ENCODE data around the gene KRT15. TPM values are rescaled to one million over a fixed set of nuclear protein-coding genes. Genes with fewer than 3 reads are reported as not detected.

Gene KRT15
- polyA plus RNA-seq, 1 donor (not counting 4 experiments of a cell fraction or from before 2014, with no cell fraction given): 729 TPM

- Histone ChIP-seq H3K9me1 (ENCODE audit: control insufficient read depth, extremely low read depth, insufficient read depth, low read length) (no peaks in the 10 kb centered on the region), H2AFZ (ENCODE audit: control insufficient read depth, low read length) (no peak overlapping the region), H3K4me1 (ENCODE audit: control insufficient read depth, extremely low read depth, insufficient read depth, low read length) (peaks cover 28% of the 10 kb centered on the region), H3K4me2 (ENCODE audit: control insufficient read depth, extremely low read depth, insufficient read depth, low read depth, low read length) (no peak overlapping the region), H3K4me3 (ENCODE audit: control insufficient read depth in 2 of 3, extremely low read depth in 1 of 3, insufficient read depth in 2 of 3, low read depth in 1 of 3, low read length in 3 of 3) (no peak overlapping the region), H4K20me1 (ENCODE audit: control insufficient read depth, extremely low read depth, insufficient read depth, low read length) (no peaks in the 10 kb centered on the region), H3K9ac (ENCODE audit: control insufficient read depth, extremely low read depth, insufficient read depth, low read length) (no peak overlapping the region), H3K36me3 (ENCODE audit: control insufficient read depth in 2 of 2, extremely low read depth in 1 of 2, insufficient read depth in 2 of 2, low read length in 2 of 2) (no peaks in the 10 kb centered on the region), H3K9me3 (ENCODE audit: control insufficient read depth, low read depth, low read length) (no peaks in the 10 kb centered on the region), H3K27ac (ENCODE audit: control insufficient read depth, insufficient read depth, low read length) (no peak overlapping the region), H3K27me3 (ENCODE audit: control insufficient read depth, extremely low read depth, insufficient read depth, low read length) (no peaks in the 10 kb centered on the region), H3K79me2 (ENCODE audit: control insufficient read depth, insufficient read depth, low read length) (no peaks in the 10 kb centered on the region)
- FAIRE-seq (peak; percentile 66), DNase-seq (ENCODE audit: low read depth, low spot score) (no peak)
- dilution Hi-C loops (cut with MboI; ENCODE audit: extremely low pct_ligation_motif_present, low sequenced_read_pairs): no loop called here
- TF ChIP-seq EZH2 (IDR thresholded peaks at IDR 0.05; ENCODE audit: low read length) (no peak), CTCF (optimal IDR thresholded peaks at IDR 0.05 in 1 of 3, IDR thresholded peaks at IDR 0.05 in 1 of 3, conservative IDR thresholded peaks at IDR 0.05 in 1 of 3; ENCODE audit: extremely low read depth in 1 of 3, insufficient read depth in 2 of 3, low read length in 3 of 3) (no peak)
Measured at GRCh38 chr17:41555105-41555887, 36.6 kb upstream of the KRT15 start.

GRCh38 chr17:41553987-41554680 is 35.4 kb upstream of the KRT15 start:
- Histone ChIP-seq H3K27me3 (ENCODE audit: control insufficient read depth, extremely low read depth, insufficient read depth, low read length) (no peaks in the 10 kb centered on the region), H3K36me3 (ENCODE audit: control insufficient read depth in 2 of 2, extremely low read depth in 1 of 2, insufficient read depth in 2 of 2, low read length in 2 of 2) (no peaks in the 10 kb centered on the region), H3K4me1 (ENCODE audit: control insufficient read depth, extremely low read depth, insufficient read depth, low read length) (peaks cover 33% of the 10 kb centered on the region), H3K4me2 (ENCODE audit: control insufficient read depth, extremely low read depth, insufficient read depth, low read depth, low read length) (no peak overlapping the region), H3K9me3 (ENCODE audit: control insufficient read depth, low read depth, low read length) (no peaks in the 10 kb centered on the region), H3K27ac (ENCODE audit: control insufficient read depth, insufficient read depth, low read length) (no peak overlapping the region), H4K20me1 (ENCODE audit: control insufficient read depth, extremely low read depth, insufficient read depth, low read length) (no peaks in the 10 kb centered on the region), H3K9ac (ENCODE audit: control insufficient read depth, extremely low read depth, insufficient read depth, low read length) (no peak overlapping the region), H2AFZ (ENCODE audit: control insufficient read depth, low read length) (no peak overlapping the region), H3K79me2 (ENCODE audit: control insufficient read depth, insufficient read depth, low read length) (no peaks in the 10 kb centered on the region), H3K9me1 (ENCODE audit: control insufficient read depth, extremely low read depth, insufficient read depth, low read length) (no peaks in the 10 kb centered on the region), H3K4me3 (ENCODE audit: control insufficient read depth in 2 of 3, extremely low read depth in 1 of 3, insufficient read depth in 2 of 3, low read depth in 1 of 3, low read length in 3 of 3) (no peak overlapping the region)
- FAIRE-seq (no peak), DNase-seq (ENCODE audit: low read depth, low spot score) (no peak)
- TF ChIP-seq EZH2 (IDR thresholded peaks at IDR 0.05; ENCODE audit: low read length) (no peak), CTCF (optimal IDR thresholded peaks at IDR 0.05 in 1 of 3, IDR thresholded peaks at IDR 0.05 in 1 of 3, conservative IDR thresholded peaks at IDR 0.05 in 1 of 3; ENCODE audit: extremely low read depth in 1 of 3, insufficient read depth in 2 of 3, low read length in 3 of 3) (no peak)
- dilution Hi-C loops (cut with MboI; ENCODE audit: extremely low pct_ligation_motif_present, low sequenced_read_pairs): no loop called here
